Glomerular visceral epithelial cell (primary cell): Measurements from ENCODE around the gene CSRNP3.
"Not testable (repeated sequence)": the region's sequence is repeated elsewhere in the genome, so short reads cannot be mapped to it uniquely, and the experiment has no call there.

Source experiments
- DNase-seq: peaks from one replicate; pipeline ENCODE4 v3.0.0-alpha.2; 2016; ENCODE audit errors: extremely low spot score

The CSRNP3 gene

DNA sequence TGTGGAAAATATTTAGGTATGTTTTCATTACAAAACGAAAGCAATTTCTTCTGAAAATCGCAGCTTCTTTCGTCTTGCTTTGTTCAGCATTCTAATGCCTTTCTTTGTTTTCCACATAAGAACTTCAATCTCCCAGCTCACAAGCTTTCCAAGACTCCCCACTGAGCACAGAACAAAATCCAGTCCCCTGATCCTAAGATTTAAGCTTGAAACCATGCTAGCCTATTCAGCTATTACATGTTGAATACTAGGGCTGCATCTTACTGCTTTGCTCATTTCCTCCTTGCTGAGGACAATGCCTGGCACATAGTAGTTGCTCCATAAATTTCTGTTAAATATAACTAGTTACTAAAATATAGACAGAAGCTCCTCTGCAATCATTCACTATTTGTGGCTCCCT is 163.9 kb downstream of the CSRNP3 start:
- DNase-seq = no peak

DNA sequence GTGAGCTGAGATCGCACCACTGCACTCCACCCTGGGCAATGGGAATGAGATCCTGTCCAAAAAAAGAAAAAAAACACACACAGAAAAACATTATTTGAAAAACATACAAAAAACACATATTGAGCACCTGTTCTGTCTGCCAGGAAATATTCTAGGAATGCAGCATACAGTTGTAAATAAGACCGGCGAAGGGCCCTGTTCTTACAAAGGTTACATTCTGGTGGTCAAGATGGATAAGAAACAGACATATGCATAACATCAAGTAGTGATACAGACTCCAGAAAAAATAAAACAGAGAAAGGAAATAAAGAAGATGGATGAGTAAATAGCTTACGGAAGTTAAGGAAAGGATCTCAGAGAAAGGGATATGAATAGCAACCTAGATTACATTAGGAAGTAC is 164.8 kb downstream of the CSRNP3 start:
- DNase-seq = no peak

DNA sequence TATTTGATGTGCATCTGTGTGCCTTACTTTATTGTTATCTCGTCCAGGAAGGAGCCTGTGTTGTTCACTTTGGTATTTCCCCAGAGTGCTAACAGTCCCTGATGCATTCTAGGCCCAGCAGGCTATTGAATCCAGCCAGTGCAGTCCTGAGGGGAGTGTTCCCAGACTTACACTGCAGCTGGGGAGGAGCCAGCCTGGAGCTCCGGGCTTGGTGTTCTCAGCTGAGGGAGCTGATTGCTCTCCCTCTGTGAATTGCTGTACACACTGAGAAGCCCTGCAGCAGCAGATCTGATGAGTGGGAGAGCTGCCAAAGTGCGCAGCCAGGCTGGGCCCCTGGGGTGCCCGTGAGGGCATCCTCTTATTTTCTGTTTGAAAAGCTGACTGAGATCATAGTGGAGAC is 165.4 kb downstream of the CSRNP3 start:
- DNase-seq = peak; percentile 23

DNA sequence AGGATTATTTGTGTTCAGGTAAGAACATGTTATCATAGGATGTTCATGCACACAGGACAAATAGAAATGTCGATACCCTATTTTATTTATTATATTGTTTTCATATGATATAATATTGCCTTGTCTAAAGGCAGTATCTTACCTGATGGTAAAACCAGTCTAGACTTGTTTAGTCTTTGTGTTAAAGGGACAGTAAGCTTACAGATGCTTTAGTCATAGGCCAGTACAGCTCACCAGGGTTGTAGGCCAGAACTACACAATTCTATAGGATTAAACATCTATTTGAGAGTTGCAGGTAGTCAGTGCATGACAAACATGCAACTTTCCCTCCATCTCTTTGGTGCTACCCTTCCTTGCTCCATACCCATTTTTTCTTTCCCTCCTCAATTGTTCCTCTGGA is 166.0 kb downstream of the CSRNP3 start:
- DNase-seq = no peak

DNA sequence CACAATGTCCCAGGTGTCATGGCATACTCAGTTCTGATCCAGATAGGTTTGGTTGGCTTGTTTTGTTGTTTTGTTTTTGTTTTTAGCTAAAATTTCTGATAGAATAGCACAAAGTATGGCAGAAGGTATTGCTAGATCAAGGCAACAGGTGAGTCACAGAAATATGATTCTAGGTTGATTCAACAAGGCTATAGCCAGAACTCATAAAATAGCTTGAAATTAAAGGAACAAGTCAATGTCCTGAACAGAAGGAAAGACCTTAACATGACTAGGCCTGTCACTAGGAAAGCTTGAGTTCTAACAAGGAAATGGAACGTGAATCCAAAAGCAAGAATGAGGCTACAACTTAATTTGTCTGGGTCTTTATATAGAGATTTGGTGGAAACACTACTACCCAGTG is 167.5 kb downstream of the CSRNP3 start:
- no peak for DNase-seq

DNA sequence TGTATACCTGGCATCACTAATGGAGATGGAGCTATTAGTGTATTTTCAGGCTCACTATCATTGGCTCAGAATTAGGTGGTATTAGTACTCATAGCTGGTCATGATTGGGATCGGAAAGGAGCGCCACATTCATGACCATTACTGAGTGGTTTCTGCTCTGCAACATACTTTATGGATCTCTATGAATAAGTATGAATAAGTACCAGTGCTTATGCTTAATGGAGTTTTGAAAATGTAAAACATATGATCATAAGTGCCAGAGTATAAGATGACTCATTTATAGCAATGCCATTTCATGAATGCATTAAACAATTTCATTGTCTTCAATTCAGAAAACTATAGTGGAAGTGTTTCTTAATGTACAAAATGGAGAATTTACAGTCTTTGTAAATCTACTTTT is 167.9 kb downstream of the CSRNP3 start:
- DNase-seq = no peak

DNA sequence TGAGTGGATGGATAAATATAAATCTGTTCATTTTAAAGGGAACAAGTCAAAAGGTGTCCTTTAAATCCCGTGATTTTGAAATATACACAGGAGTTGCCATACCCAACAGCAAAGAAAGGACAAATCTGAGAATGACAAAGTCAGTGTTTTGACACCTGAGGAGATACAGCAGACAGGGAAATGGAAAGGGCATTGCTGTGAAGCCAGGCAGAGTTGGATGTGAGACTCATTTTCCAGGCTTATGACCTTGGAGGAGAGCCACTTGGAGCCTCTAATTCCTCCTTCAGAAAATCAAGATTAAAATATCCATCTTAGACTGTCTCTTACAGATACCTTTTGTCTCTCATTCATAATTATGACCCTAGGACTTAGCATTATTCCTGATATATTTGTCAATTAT is 170.0 kb downstream of the CSRNP3 start:
- DNase-seq = no peak

DNA sequence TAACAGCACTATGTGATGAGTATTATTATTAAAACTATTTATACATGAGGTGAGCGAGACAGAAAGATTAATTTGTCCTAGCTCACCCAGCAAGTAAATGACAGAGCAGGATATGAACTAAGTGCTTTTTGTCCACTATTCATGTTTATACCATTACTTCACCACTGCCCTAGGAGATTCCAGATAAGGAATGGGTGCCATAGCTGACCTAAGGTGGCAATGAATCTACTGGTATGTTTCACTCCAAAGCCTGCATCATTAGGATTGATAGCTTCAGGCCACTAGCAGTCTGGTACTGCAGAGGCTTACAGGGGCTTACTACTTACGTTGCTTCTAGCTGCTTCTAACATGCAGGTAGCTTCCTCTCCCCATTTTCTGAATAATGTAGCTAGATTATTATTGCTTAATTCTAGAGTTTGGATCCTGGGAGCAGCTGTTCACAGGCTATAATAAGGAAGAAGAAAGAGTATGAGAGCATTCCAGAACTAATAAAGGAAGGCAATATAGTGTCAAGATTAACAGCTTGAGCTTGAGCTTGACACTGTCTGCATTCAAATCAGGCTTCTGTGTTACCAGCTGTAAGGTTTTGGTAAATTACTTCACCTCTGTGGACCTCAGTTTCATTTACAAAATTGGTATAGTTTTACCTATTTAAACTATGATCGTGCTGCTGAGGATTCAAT is 170.9 kb downstream of the CSRNP3 start:
- no peak for DNase-seq

DNA sequence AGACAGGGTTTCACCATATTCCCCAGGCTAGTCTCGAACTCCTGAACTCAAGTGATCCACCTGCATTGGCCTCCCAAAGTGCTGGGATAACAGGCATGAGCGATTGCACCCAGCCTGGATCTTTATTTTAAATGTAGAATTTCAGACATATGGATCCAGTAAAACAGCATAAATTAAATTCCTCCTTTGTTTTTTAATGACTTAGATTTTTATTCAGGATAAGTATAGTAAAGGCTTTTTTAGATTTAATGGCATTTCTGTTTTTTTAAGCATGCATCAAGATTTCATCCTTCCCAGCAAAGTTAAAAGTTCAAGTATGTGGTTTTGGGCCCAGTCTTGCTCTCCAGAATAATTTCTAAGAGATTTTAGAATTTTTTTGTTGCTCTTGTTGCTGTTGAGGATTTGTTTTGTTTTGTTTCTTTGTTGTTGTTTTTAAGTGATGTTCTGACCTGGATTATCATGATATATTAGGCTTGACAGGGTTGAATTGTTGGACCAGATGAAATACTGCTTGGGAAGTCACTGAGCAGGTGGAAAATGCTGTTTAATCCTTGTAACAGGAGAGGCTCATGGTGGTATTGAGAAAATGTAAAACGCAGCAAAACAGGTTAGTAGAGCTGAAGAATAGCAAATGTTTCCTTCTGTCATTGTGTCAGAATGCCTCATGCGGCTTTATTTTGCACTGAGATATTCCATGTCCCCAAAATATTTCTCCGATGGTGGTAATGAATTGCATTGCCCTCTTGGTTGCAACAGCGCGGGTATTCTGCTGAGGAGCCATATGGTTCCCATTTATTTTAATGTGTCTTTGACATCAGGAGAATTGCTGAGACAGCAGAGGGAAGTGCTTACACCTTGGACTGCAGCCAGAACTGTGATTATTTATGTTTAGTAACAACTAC is 176.7 kb downstream of the CSRNP3 start:
- no peak for DNase-seq

DNA sequence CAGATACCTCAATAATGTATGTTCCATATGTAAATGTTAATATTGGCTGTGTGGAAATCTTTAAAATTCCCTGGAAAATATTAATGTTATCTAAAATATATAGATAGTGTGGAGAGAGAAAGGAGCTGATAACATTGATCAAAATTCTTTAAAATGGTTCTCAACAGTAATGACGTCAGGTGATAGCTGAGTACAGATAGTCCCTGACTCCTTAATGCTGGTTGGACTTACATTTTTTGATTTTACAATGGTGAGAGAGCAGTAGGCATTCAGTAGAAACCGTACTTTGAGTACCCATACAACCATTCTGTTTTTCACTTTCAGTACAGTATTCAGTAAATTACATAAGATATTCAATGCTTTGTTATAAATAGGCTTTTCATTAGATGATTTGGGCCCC is 177.9 kb downstream of the CSRNP3 start:
- DNase-seq = no peak

DNA sequence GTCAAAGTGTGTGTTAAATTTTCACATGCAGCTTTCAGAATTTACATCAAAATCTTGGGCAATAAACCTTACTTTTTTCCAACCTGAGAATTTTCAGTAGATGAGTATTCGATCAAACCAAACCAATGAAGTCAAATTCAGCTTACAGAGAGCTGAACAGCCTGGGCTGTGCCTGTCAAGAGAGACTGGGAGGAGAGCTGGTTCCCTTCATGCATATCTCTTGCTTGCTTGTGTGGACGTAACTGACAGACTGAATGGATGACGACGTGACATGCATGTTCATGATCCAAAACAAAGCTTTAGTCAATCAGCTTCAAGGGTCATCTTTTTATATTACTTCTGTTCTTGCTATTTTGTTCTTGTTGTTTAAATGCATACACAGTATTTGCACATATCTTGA is 179.3 kb downstream of the CSRNP3 start:
- DNase-seq = no peak

DNA sequence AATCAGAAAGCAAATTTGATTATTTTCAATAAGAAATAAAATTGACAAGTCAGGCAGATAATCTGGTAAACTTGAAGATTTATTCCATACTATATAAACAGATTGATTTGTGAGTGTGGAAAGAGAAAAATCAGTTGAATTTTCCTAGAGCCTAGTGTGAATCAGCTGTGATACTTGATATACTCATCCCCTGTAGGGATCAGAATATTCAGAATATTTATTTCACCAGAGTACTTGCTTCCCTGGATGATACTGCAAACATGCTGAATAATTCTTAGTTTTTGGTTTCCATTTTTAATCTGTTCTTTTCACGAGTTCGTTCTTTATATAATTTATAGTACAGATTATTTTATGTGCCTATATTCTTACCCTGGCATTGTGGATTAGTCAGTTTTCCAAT is 181.7 kb downstream of the CSRNP3 start:
- no peak for DNase-seq

DNA sequence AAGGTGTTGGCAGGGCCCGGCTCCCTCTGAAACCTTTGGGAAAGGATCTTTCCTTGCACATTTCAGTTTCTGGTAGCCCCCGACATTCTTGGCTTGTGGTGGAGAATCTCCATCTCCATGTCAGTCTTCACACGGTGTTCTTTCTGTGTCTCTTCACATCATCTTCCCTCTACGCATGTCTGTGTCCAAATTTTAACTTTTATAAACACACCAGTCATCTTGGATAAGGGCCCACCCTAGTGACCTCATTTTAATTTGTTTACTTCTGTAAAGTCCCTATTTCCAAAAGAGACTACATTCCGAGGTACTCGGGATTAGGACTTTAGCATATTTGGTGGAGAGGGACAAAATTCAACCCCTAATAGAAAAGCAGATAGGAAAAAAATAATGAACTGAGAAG is 186.2 kb downstream of the CSRNP3 start:
- no peak for DNase-seq

DNA sequence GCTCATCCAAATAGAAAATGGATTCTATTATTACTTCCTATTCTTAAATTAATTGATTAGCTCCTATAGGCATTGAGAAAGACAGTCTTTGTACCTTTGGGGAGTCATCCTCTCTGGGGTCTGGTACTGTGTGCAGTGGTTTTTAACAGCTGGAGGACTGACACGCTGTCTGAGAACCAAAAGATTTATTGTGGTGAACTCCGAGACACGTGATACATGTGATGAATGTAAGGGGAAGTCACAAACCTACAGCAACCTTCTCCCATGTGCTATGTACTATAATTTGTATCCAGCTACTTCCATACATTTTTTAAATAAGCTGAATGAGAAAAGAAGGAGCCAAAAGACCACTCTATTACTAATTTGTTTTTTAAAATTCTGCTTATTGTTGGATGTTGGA is 190.9 kb downstream of the CSRNP3 start:
- no peak for DNase-seq

DNA sequence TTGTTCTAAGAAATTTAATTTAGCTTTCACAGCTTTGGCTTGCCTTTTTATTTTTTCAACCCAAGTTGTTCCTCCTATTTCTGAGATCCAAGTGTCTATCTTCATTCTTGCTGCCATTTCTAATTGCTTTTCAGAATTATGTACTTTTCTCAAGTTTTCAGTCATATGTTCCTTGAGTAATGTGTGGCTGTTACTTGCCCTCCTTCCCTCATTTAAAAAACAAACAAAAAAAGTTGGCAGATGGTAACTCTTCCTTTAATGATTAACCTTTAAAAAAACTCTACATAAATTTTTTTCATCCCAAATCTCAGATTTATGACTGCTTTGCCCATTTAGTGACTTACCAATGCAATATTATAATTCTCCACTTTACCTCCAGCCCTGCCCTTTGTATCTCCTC is 193.2 kb downstream of the CSRNP3 start:
- no peak for DNase-seq

DNA sequence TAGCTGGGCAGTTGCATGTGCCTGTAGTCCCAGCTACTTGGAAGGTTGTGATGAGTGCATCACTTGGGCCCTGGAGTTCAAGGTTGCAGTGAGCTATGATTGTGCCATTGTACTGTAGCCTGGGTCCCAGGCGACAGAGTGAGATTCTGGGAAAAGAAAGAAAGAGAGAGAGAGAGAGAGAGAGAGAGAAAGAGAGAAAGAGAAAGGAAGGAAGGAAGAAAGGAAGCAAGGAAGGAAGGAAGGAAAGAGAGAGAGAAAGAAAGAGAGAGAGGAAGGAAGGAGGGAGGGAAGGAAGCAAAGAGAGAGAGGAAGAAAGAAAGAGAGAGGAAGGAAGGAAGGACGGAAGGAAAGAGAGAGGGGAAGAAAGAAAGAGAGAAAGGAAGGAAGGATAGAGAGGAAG is 196.1 kb downstream of the CSRNP3 start:
- DNase-seq = no peak

DNA sequence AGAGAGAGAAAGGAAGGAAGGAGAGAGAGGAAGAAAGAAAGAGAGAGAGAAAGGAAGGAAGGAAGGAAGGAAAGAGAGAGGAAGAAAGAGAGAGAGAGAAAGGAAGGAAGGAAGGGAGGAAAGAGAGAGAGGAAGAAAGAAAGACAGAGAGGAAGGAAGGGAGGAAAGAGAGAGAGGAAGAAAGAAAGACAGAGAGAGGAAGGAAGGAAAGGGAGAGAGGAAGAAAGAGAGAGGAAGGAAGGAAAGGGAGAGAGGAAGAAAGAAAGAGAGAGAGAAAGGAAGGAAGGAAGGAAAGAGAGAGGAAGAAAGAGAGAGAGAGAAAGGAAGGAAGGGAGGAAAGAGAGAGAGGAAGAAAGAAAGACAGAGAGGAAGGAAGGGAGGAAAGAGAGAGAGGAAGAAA is 196.6 kb downstream of the CSRNP3 start:
- DNase-seq = not testable (repeated sequence)

DNA sequence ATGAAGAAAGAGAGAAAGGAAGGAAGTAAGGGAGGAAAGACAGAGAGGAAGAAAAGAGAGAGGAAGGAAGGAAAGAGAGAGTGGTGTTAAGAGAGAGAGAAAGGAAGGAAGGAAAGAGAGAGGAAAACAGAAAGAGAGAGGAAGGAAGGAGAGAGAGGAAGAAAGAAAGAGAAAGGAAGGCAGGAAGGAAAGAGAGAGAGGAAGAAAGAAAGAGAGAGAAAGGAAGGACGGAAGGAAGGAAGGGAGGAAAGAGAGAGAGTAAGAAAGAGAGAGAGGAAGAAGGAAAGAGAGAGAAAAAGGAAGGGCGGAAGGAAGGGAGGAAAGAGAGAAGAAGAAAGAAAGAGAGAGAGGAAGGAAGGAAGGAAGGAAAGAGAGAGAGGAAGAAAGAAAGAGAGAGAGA is 197.1 kb downstream of the CSRNP3 start:
- DNase-seq = no peak

DNA sequence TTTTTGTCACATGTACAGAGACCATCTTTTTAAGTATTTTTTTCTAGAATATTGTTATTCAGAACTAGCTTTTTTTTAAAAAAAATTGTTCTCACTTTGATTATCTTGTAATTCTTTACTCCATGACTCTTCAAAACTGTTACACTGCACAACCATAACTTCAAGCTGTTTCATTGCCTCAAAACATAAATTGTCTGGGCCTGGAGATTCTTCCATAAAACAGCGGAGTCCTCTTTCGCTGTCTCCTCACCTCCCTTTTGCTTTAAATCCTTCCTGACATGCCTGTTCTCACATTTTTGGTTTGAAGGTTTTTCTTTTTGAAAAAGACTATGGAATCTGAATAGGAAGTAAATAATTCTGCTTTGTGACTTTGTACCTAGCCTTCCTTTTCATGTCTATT is 197.9 kb downstream of the CSRNP3 start:
- DNase-seq = no peak

DNA sequence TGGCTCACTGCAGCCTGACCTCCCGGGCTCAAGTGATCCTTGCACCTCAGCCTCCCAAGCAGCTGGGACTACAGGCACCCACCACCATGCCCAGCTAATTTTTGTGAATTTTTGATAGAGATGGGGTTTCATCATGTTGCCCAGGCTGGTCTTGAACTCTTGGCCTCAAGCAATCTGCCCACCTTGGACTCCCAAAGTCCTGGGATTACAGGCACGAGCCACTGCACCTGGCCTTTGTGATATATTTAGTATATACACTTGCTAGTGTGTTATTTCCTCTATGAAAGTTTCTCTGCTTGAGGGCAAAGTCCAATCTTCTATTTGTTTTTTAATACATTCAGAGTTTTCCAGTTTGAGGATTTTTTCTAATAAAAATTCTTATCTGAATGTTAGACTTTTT is 205.3 kb downstream of the CSRNP3 start:
- DNase-seq = no peak

DNA sequence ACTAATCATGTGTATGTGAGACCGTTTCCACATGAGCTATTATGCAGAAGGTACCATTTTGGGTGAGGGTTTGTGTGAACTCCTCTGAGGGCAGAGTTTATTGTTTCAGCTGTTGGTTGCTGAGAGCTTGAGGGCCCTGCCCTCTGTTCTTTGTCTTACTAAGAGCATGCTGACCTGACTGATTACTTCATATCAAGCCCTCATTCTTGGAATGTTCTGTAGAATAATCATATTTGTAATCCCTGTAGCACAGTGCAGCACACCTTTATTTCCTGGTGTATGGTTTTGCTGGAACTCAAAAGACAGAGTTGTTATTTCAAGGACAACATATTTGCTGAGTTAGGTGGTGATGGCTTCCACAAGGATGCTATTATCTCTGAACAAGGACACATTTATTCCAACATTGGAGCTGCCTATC is 206.1 kb downstream of the CSRNP3 start:
- DNase-seq = no peak

DNA sequence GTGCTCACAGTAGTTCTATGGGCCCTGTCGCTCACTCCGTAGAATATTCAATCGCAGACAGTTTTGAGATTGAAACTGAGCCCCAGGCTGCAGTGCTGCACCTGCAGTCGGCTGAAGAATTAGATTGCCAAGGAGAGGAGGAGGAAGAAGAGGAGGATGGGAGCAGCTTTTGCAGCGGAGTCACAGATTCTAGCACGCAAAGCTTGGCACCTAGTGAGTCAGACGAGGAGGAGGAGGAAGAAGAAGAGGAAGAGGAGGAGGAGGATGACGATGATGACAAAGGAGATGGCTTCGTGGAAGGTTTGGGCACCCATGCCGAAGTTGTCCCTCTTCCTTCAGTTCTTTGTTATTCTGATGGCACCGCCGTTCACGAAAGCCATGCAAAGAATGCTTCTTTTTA is 209.4 kb downstream of the CSRNP3 start:
- no peak for DNase-seq

DNA sequence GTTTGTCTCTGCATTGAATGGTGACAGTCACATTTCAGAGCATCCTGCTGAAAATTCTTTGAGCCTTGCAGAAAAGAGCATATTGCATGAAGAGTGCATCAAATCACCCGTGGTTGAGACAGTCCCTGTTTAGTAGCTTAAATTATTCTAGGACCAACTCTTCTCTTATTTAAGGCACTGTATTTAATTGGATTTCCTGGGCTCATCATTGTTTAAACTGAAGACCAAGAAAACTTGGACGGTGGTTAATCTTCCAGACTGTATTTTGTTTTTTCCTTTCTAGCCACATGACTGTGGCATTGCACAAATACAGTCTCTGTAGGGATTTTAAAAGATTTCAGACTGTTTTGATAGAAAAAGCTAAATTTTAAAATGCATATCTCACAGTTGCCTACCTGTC is 210.1 kb downstream of the CSRNP3 start:
- DNase-seq = no peak
